ENCODE data around the gene SPOCK1.

Gene SPOCK1

DNA sequence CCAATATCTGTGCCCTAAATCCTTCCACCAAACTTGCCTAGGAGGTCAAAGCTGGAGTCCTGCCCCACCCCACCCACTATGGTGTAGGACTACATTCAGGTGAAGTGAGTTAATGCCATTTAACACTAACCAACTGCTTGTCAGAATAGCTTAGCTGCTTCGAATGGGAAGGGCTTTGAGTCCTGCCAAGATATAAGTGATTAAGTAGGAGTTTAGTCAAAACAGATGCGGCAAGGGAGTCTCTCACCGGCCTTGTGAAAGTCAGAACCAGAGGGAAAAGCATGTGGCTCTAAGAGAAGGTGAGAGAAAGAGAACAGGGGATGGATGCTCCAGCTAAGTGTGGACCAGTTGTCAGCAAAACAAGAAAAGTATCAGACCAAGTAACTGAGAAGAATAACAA lies 132.6 kb downstream of the SPOCK1 start:
- in situ Hi-C loops (cut with MboI; ENCODE audit: low sequenced_read_pairs) = no loop called here

GRCh38 chr5:137365126-137365865 lies 133.8 kb downstream of the SPOCK1 start:
- in situ Hi-C loops (cut with MboI; ENCODE audit: low sequenced_read_pairs) = no loop called here

GRCh38 chr5:137361280-137361679 lies 137.8 kb downstream of the SPOCK1 start:
- in situ Hi-C loops (cut with MboI; ENCODE audit: low sequenced_read_pairs) = no loop called here

DNA sequence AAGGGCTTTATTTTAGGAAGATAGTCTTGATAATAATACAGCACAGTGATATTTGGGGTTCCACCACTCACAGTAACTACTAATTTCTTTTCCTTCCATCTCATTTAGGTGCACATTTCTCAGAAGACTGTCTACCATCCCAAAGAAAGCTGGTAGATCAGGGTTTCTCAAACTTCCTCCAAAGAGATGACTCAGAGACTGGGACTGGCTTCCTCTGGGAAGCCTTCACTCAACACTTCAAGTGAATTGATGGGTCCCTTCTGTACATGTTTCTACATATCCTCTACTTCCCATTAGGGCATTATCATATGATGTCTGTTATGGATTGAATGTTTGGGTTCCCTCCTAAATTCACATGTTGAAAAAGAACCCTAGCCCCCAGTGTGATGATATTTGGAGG lies 138.5 kb downstream of the SPOCK1 start:
- in situ Hi-C loops (cut with MboI; ENCODE audit: low sequenced_read_pairs) = no loop called here

DNA sequence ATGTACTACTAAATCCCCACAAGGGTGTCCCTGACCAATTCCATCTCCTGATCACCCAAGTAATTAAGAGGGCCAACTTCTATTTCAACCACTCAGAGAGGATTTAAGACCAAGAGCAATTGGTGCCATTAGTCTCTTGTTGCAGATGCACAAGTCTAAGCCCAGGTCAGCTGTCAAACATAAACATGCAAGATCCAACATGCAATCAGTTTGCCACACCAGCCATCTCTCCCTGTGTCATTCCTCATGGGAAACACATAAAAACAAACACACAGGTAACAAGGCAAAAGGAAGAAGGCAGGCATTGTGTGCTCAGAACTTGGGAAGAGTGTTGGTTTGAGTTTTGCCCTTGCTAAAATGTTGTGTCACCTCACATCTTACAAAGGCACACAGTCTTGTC lies 139.2 kb downstream of the SPOCK1 start:
- in situ Hi-C loops (cut with MboI; ENCODE audit: low sequenced_read_pairs) = no loop called here

GRCh38 chr5:137357436-137357835 lies 141.7 kb downstream of the SPOCK1 start:
- in situ Hi-C loops (cut with MboI; ENCODE audit: low sequenced_read_pairs) = no loop called here

DNA sequence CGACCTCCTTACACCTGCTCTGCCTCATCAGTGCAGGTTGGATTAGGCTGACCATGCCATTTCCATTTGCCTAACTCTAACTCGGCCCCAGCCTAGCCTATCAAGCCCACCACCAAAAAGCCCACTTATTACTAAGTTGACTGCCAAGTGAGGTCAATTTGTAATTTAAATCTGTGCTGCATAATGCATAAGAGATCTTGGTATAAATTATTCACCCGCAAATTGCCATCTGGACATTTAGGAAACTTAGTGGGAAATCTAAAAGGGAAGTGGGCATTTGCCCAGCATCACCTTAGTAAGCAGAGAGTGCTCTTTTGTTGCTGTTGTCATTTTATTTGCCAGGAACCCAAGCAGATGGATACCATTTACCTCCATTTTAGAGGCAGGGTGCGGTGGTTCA lies 143.0 kb downstream of the SPOCK1 start:
- in situ Hi-C loops (cut with MboI; ENCODE audit: low sequenced_read_pairs) = no loop called here

- in situ Hi-C loops (cut with MboI; ENCODE audit: low sequenced_read_pairs) = no loop called here
These were observed 143.4 kb downstream of the SPOCK1 start for GRCh38 chr5:137355708-137356107.

- in situ Hi-C loops (cut with MboI; ENCODE audit: low sequenced_read_pairs) = no loop called here
These were observed 147.0 kb downstream of the SPOCK1 start for GRCh38 chr5:137352095-137352494.

- in situ Hi-C loops (cut with MboI; ENCODE audit: low sequenced_read_pairs) = no loop called here
These were observed 148.3 kb downstream of the SPOCK1 start for GRCh38 chr5:137350791-137351190.

GRCh38 chr5:137348759-137349158 lies 150.4 kb downstream of the SPOCK1 start:
- in situ Hi-C loops (cut with MboI; ENCODE audit: low sequenced_read_pairs) = no loop called here

- in situ Hi-C loops (cut with MboI; ENCODE audit: low sequenced_read_pairs) = no loop called here
These were observed 151.3 kb downstream of the SPOCK1 start for GRCh38 chr5:137347865-137348264.

DNA sequence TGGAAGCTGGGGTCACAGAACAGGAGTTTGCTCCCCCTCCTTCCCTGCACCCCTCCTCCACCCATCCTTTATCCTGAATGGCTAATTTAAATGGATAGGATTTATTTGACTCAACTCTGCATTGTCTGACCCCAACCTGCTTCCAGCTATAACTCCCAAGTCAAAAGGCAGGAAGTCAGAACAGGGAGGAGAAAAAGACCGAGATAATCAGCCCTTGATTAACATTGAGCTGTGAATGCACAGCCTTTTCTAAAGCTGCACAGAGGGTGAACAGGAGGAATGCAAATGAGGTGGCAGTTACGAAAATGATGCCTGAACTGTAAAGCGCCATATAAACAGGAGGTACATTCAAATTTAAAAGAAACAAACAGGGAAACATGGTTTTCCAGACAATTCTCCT lies 152.8 kb downstream of the SPOCK1 start:
- in situ Hi-C loops (cut with MboI; ENCODE audit: low sequenced_read_pairs) = no loop called here

GRCh38 chr5:137345396-137345795 lies 153.7 kb downstream of the SPOCK1 start:
- in situ Hi-C loops (cut with MboI; ENCODE audit: low sequenced_read_pairs) = no loop called here

DNA sequence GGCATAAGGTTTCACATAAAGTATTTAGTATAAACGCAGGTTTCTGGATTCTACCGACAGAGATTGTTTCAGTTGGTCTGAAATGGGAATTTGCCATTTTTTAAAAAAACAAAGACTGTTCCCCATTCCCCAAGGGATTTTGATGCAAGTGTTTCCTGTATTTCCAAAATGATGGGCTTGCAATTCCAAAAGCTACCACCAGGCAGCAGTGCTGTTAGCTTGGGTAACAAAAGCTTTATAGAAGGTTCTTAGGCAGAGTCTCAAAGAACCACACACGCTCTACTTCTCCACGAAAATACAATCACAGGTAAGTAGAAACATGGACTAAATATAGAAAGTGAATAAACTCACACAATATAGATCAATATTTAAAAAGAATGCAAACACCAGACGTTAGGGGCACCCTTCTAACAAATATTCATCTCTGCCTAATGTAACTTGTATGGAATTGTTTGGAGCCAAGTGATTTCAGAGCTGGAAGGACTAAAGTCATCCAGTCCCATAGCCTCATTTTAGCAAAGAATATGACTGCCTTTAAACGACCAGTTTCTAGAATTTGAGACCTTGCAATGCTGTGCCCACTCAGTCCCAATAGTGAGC lies 154.3 kb downstream of the SPOCK1 start:
- in situ Hi-C loops (cut with MboI; ENCODE audit: low sequenced_read_pairs) = no loop called here

DNA sequence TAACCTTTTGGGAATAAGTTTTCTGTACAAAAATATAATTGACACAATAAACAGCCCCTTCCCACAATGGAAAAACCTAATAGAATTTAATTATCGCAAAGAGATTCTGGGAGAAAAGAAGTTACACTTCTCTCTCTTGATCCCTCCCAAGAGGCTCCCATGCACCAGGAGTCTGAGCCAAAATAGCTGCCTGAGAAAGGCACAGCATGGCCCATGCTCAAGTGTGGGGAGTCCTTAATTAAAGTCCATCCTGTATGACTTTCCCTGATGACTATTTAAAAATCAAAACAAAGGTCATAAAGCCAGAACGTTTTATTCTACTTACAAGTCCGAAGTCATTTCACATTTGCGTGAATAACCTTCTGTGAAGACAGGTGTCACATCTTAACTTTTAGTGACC lies 155.1 kb downstream of the SPOCK1 start:
- in situ Hi-C loops (cut with MboI; ENCODE audit: low sequenced_read_pairs) = no loop called here

DNA sequence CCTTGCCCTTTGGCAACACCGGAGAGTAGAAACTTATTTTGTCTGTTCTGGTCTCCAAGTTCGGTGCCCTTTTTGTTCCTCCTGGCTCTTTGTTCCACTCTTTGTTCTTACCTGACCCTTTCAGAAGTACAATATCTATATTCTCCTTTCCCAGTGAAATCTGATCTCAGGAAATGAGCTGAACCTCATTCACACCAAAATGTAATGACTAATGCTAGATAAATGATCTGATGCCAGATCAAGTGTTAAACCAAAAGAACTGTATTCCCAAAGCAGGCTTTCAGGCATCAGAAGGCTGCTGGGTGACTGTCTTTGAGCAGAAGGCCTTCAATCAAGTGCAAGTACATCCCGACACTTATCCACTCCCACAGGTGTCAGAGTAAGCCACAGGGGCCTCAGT lies 156.4 kb downstream of the SPOCK1 start:
- in situ Hi-C loops (cut with MboI; ENCODE audit: low sequenced_read_pairs) = no loop called here

GRCh38 chr5:137341831-137342230 lies 157.3 kb downstream of the SPOCK1 start:
- in situ Hi-C loops (cut with MboI; ENCODE audit: low sequenced_read_pairs) = no loop called here

DNA sequence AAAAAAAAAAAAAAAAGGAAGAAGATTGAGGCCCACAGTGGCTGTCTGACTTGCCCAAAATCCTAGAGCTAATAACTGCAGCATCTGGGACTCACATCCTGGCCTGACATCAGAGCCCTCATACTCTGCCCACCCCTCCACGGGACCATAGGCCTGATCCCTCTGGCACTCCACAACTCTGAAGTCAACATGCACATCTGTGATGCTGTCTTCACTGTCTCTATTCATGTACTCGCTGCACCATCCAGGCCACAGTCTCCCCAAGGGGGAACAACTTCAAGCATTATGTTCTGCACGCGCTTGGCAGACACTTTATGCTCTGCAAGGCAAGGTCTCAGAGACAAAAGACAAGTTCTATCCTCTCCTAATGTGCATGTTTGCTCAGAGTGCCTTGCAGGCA lies 158.2 kb downstream of the SPOCK1 start:
- in situ Hi-C loops (cut with MboI; ENCODE audit: low sequenced_read_pairs) = no loop called here

GRCh38 chr5:137336565-137337120 lies 162.5 kb downstream of the SPOCK1 start:
- in situ Hi-C loops (cut with MboI; ENCODE audit: low sequenced_read_pairs) = no loop called here

DNA sequence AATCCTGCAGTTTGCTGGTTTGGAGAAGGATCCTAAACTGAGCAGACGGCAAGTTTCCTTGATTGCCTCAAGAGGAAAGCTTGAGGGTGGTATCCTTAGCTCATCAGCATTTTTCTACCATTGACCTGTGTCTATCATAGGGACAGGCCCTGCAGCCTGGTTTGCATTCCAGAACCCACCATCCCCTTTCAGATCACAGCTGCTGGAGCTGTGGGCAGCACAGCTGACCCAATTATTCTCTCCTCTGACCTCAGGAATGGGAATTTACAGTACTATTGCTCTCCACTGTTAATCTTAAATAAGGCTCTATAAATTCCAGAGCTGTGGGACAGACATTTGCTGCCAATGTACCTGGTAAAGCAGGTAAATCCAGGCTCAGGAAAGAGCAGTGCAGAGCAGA lies 163.0 kb downstream of the SPOCK1 start:
- in situ Hi-C loops (cut with MboI; ENCODE audit: low sequenced_read_pairs) = no loop called here

DNA sequence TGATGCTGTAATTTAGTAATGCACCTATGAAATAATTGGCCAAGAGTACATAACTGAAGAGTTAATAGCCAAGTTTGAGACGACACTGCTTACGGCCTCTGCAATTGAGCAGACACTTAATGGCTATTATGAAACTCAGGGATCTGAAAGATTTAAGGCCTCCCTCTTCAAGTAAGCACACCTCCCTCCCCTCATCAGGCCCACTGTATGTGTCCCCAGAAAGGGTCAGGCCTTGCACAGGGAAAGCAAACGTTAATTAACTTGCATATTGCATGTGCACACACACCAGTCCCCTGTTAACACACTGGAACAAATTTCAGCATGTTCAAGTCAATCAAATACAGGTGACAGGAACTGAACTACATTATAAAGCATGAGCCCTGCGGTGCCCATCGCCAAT lies 163.6 kb downstream of the SPOCK1 start:
- in situ Hi-C loops (cut with MboI; ENCODE audit: low sequenced_read_pairs) = no loop called here

GRCh38 chr5:137333928-137334327 lies 165.2 kb downstream of the SPOCK1 start:
- in situ Hi-C loops (cut with MboI; ENCODE audit: low sequenced_read_pairs) = no loop called here

Measured in HL-60/S4 treated with retinoic acid at 250 ng/mL for 4 days and 3 days (cell line).